T-cell (primary cell): Measurements from ENCODE around the gene DCTD. TPM values are rescaled to one million over a fixed set of nuclear protein-coding genes. Genes with fewer than 3 reads are reported as not detected.
A peak's percentile ranks its signal among the peaks of the same experiment; 100 is the strongest.

Experiments
- ATAC-seq, 4 experiments: fragments of 200-7000 bp in 3 of 4; fragments of 150-1000 bp in 1 of 4; cut with Tn5 transposase; replicated peaks in 1 of 4; 1 replicate in 3 of 4; 2 replicates in 1 of 4; pipeline ENCODE4 v1.10.0; 2021; ENCODE audit warnings: moderate library complexity in 3 of 4, mild to moderate bottlenecking in 2 of 4, moderate number of reproducible peaks in 1 of 4
- CTCF ChIA-PET, 2 donors: fragments of 300-600 bp; sonication (Branson Sonifier 250); formaldehyde crosslinking; loops; one replicate each; lab custom pipeline; 2022; ENCODE audit warnings: antibody characterized with exemption in 2 of 2; lab: Charles Lee
- POLR2A ChIA-PET, 2 donors: fragments of 300-600 bp; sonication (Branson Sonifier 250); formaldehyde crosslinking; loops; one replicate each; lab custom pipeline; 2022; ENCODE audit warnings: antibody characterized with exemption in 2 of 2; lab: Charles Lee
- DNase-seq, 35 experiments: peaks; one replicate each; pipeline versions ENCODE4 v3.0.0 to v3.0.0-alpha.2; 2013 to 2023
- H3K27ac ChIP-seq: one replicate; pipeline ENCODE4 v1.5.1; 2013; ENCODE audit warnings: low read length
- H3K27me3 ChIP-seq, 2 experiments: replicated peaks in 1 of 2; 1 replicate in 1 of 2; 2 replicates in 1 of 2; pipeline versions ENCODE4 v1.6.1 to v1.7.0; 2013; ENCODE audit warnings: low read length in 1 of 2, mixed read lengths in 1 of 2; ENCODE audit not compliant: control insufficient read depth in 2 of 2, insufficient read depth in 2 of 2; ENCODE audit errors: extremely low read depth in 1 of 2
- H3K36me3 ChIP-seq, 2 donors: 1 replicate in 1 of 2; 2 replicates in 1 of 2; pipeline versions ENCODE4 v1.6.1 to v1.7.0; 2013; ENCODE audit warnings: low read length in 1 of 2; ENCODE audit not compliant: control insufficient read depth in 2 of 2, insufficient read depth in 1 of 2; ENCODE audit errors: extremely low read depth in 1 of 2
- H3K4me1 ChIP-seq, 2 experiments: 1 replicate in 1 of 2; 2 replicates in 1 of 2; pipeline versions ENCODE4 v1.6.1 to v1.7.0; 2013; ENCODE audit warnings: low read length in 2 of 2, mixed read lengths in 1 of 2; ENCODE audit not compliant: insufficient read depth in 2 of 2, control insufficient read depth in 1 of 2; ENCODE audit errors: extremely low read depth in 1 of 2
- H3K4me3 ChIP-seq, 2 donors: 1 replicate in 1 of 2; 2 replicates in 1 of 2; pipeline versions ENCODE4 v1.5.1 to v1.7.0; 2013; ENCODE audit warnings: mild to moderate bottlenecking in 2 of 2, low read length in 1 of 2, moderate library complexity in 1 of 2; ENCODE audit not compliant: control insufficient read depth in 1 of 2; ENCODE audit errors: extremely low read depth in 1 of 2
- H3K9me3 ChIP-seq: 2 replicates; pipeline ENCODE4 v1.7.0; 2013
- H3K27ac Mint-ChIP-seq, 2 donors: one replicate each; pipeline ENCODE4 v1.8.0; 2020 to 2021; ENCODE audit warnings: mild to moderate bottlenecking in 2 of 2, mixed read lengths in 2 of 2
- H3K27me3 Mint-ChIP-seq, 2 donors: one replicate each; pipeline ENCODE4 v1.8.0; 2021 to 2022; ENCODE audit warnings: mixed read lengths in 2 of 2
- H3K36me3 Mint-ChIP-seq: one replicate; pipeline ENCODE4 v1.8.0; 2021; ENCODE audit warnings: mixed read lengths
- H3K4me1 Mint-ChIP-seq, 3 donors: one replicate each; pipeline ENCODE4 v1.8.0; 2020 to 2022; ENCODE audit warnings: mixed read lengths in 3 of 3, mild to moderate bottlenecking in 1 of 3
- H3K4me3 Mint-ChIP-seq, 3 donors: one replicate each; pipeline ENCODE4 v1.8.0; 2020 to 2022; ENCODE audit warnings: mild to moderate bottlenecking in 3 of 3, mixed read lengths in 3 of 3, moderate library complexity in 3 of 3
- H3K9me3 Mint-ChIP-seq, 3 donors: one replicate each; pipeline ENCODE4 v1.8.0; 2020 to 2022; ENCODE audit warnings: mixed read lengths in 3 of 3
- WGBS: methylation state at CpG from one replicate; pipeline ENCODE4 v1.1.5; 2013; ENCODE audit warnings: missing lambda C conversion rate; ENCODE audit not compliant: insufficient coverage; 5-methylcytosine and 5-hydroxymethylcytosine counted together
- total RNA-seq, 35 experiments: library from RNA in 6 of 35; stranded (reverse) in 6 of 35; fragments of 120-200 nt in 1 of 35; gene quantifications; one replicate each; pipeline versions ENCODE4 v1.2.1 to v1.2.4 and lab custom pipeline; 2013 to 2026

DCTD gene
- total RNA-seq, 5 donors from 2014 or later (not counting 1 experiment from before 2014, with no cell fraction given) = 55.3 to 78.7 (median 68.8) TPM

DNA sequence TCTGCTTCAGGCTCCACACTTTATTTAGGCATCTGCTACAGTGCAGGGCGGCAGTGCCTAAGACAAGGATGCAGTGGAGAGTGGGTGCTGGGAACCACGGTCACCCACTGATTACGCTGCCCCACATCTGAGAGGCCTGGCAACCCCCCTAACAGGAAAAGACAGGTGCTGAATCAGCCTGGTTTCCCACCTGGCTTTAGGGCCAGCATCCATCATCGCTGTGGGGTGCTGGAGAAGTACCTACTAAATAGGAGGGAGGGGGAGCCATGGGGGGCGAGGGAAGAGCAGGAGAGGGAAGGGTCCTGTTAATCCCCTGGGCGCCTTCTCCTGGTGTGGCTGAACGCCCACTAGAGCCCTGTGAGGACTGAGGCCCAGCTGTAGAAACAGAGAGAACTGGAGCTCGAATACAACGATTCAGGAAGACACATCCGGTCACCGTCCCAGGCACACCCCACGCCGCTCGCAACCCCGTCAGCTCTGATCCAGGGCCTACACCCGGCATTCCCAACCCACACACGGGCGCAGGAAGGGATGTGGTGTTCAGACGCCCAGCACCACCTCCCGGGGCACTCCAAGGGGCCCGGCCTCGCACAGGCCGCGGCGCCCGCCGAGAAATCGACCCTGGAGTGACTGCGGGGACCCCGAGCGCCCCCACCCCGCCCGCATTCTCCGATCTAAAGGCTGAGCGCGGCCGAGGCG, 554 bp downstream of the DCTD start:
- 2% methylated on average over 27 of the region's 38 CpGs for WGBS
- ATAC-seq = peak; percentile 16 to 29 (median 19)
- no peaks in the 10 kb centered on the region for H3K9me3 Mint-ChIP-seq

DNA sequence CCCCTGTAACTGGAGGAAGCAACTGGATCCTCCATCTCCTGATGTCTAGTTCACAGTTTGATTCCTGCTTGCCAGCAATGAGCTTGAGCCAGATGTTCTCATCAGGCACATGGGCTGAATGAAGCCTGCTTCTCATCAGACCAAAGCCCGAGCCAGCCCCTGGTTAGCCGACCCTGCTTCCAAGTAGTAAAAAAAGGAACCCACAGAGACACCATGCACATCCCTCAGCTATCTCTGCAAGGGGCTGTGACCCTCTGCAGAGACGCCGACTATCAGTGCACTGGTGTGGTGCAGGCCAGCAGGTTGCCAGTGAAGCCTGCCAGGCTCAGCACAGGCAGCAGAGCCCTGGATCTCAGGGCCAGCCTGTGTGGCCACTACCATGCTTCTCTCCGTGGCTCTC, 2.8 kb downstream of the DCTD start:
- H3K9me3 ChIP-seq = no peaks in the 10 kb centered on the region
- no peaks in the 10 kb centered on the region for H3K27me3 Mint-ChIP-seq
- WGBS = 91% methylated on average over 3 of the region's 5 CpGs
- no peak overlapping the region for H3K4me3 Mint-ChIP-seq
- no peak for DNase-seq
- H3K27ac ChIP-seq = no peak overlapping the region
- H3K36me3 Mint-ChIP-seq = peaks cover 43% of the 10 kb centered on the region
- ATAC-seq = no peak
- H3K4me1 ChIP-seq = peaks cover 14 to 31% of the 10 kb centered on the region in 2 experiments
- ChIA-PET CTCF (interaction anchor here in 1 of 2 donors (0.7 kb wide), 1 partner anchor 11 kb away, joined by 3 read pairs; no protein-coding TSS in a partner anchor), POLR2A (no interaction called here)
- no peaks in the 10 kb centered on the region for H3K27me3 ChIP-seq
- no peak overlapping the region for H3K4me3 ChIP-seq
- H3K4me1 Mint-ChIP-seq = peaks cover 52 to 61% (median 60%) of the 10 kb centered on the region in 3 donors
- H3K9me3 Mint-ChIP-seq = no peaks in the 10 kb centered on the region
- peaks cover 14 to 40% of the 10 kb centered on the region in 2 donors for H3K36me3 ChIP-seq
- peak overlapping the region in 1 of 2 donors; percentile 6 for H3K27ac Mint-ChIP-seq

More for the DNA sequence above, 554 bp downstream of the DCTD start:
- Mint-ChIP-seq H3K4me3 (peak overlapping the region; percentile 76 to 89 (median 83)), H3K27ac (peak overlapping the region; percentile 88 to 89), H3K4me1 (peaks cover 51 to 58% (median 58%) of the 10 kb centered on the region in 3 donors), H3K27me3 (no peaks in the 10 kb centered on the region), H3K36me3 (peaks cover 24% of the 10 kb centered on the region)
- H3K4me1 ChIP-seq = peaks cover 14 to 35% of the 10 kb centered on the region in 2 experiments
- peak overlapping the region; percentile 88 for H3K27ac ChIP-seq
- CTCF ChIA-PET = no interaction called here
- peaks cover 7 to 21% of the 10 kb centered on the region in 2 donors for H3K36me3 ChIP-seq
- peak in 13 of 35 experiments; percentile 3 to 46 (median 15) for DNase-seq
- peak overlapping the region; percentile 72 to 75 for H3K4me3 ChIP-seq
- no peaks in the 10 kb centered on the region for H3K9me3 ChIP-seq
- POLR2A ChIA-PET = no interaction called here
- no peaks in the 10 kb centered on the region for H3K27me3 ChIP-seq

DNA sequence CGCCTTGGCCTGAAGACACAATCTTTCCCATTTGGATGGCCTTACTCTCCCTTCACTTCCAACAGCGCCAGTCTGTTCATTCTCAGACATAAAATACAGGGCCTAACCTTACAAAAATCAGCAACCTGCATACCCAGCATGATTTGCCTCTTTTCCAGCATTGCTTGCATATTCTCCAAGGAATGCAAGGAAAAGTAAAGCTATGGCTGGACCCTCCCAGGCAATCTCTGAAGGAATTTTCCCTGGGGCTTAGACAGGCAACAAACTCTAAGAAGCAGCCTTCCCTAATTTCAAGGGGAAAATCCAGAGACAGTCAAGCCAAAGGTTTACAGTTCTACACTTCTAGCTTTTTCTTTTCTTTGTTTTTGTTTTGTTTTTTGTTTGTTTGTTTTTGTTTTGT, 3.6 kb downstream of the DCTD start:
- Histone ChIP-seq H3K4me1 (peaks cover 11 to 24% of the 10 kb centered on the region in 2 experiments), H3K36me3 (peaks cover 14 to 43% of the 10 kb centered on the region in 2 donors), H3K27me3 (no peaks in the 10 kb centered on the region), H3K9me3 (no peaks in the 10 kb centered on the region), H3K27ac (no peak overlapping the region), H3K4me3 (no peak overlapping the region)
- ChIA-PET CTCF (no interaction called here), POLR2A (no interaction called here)
- H3K9me3 Mint-ChIP-seq = no peaks in the 10 kb centered on the region
- H3K36me3 Mint-ChIP-seq = peaks cover 46% of the 10 kb centered on the region
- ATAC-seq (no peak), DNase-seq (no peak)
- WGBS = 100% methylated on average over 2 of the region's 2 CpGs
- peaks cover 47 to 58% (median 53%) of the 10 kb centered on the region in 3 donors for H3K4me1 Mint-ChIP-seq
- H3K27me3 Mint-ChIP-seq = no peaks in the 10 kb centered on the region
- no peak overlapping the region for H3K27ac Mint-ChIP-seq
- H3K4me3 Mint-ChIP-seq = no peak overlapping the region

DNA sequence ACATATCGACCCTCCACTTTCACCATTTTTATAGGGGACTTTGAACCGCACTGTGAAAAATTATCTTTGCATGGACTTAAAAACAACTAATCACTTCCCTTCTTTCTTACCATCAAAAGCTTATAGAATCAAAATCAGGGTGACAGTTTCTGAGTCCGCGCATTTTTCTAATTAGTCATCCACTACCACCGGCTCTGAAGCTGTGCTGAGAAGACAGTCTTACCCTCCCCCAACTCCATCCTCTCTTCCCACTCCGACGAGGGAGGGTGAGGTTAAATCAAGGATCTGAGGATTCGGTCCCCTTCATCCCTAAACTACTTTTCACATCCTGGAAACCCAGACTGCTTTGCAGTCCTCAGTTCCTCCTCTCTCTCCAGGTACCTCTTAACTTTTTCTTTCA, 4.2 kb downstream of the DCTD start:
- no peak overlapping the region for H3K4me3 Mint-ChIP-seq
- Histone ChIP-seq H3K27me3 (no peaks in the 10 kb centered on the region), H3K27ac (no peak overlapping the region), H3K36me3 (peaks cover 14 to 43% of the 10 kb centered on the region in 2 donors), H3K4me1 (peaks cover 6 to 18% of the 10 kb centered on the region in 2 experiments), H3K9me3 (no peaks in the 10 kb centered on the region), H3K4me3 (no peak overlapping the region)
- ChIA-PET POLR2A (no interaction called here), CTCF (no interaction called here)
- no peak overlapping the region for H3K27ac Mint-ChIP-seq
- WGBS = 100% methylated on average over 2 of the region's 8 CpGs
- peaks cover 41 to 52% (median 47%) of the 10 kb centered on the region in 3 donors for H3K4me1 Mint-ChIP-seq
- H3K9me3 Mint-ChIP-seq = no peaks in the 10 kb centered on the region
- ATAC-seq (no peak), DNase-seq (no peak)
- H3K27me3 Mint-ChIP-seq = no peaks in the 10 kb centered on the region
- peaks cover 46% of the 10 kb centered on the region for H3K36me3 Mint-ChIP-seq

GRCh38 chr4:182908124-182908523, 9.1 kb downstream of the DCTD start:
- Histone ChIP-seq H3K27me3 (no peaks in the 10 kb centered on the region), H3K4me1 (no peaks in the 10 kb centered on the region), H3K27ac (no peak overlapping the region), H3K36me3 (peaks cover 7 to 58% of the 10 kb centered on the region in 2 donors), H3K9me3 (no peaks in the 10 kb centered on the region), H3K4me3 (no peak overlapping the region)
- H3K27ac Mint-ChIP-seq = peak overlapping the region in 1 of 2 donors; percentile 16
- H3K36me3 Mint-ChIP-seq = peaks cover 72% of the 10 kb centered on the region
- CTCF ChIA-PET = interaction anchor here (0.7 to 1.5 kb wide), 4 partner anchors 14 to 163 kb away, joined by 3 to 9 read pairs (median 4); no protein-coding TSS in a partner anchor
- no peak overlapping the region for H3K4me3 Mint-ChIP-seq
- H3K4me1 Mint-ChIP-seq = peaks cover 24 to 32% (median 29%) of the 10 kb centered on the region in 3 donors
- POLR2A ChIA-PET = no interaction called here
- H3K27me3 Mint-ChIP-seq = no peaks in the 10 kb centered on the region
- WGBS = 83% methylated on average over 2 of the region's 3 CpGs
- no peaks in the 10 kb centered on the region for H3K9me3 Mint-ChIP-seq
- DNase-seq = no peak
- ATAC-seq = no peak

GRCh38 chr4:182907396-182907795, 9.8 kb downstream of the DCTD start:
- H3K4me1 ChIP-seq = no peaks in the 10 kb centered on the region
- H3K27me3 Mint-ChIP-seq = no peaks in the 10 kb centered on the region
- peaks cover 19 to 26% (median 22%) of the 10 kb centered on the region in 3 donors for H3K4me1 Mint-ChIP-seq
- 100% methylated on average over 2 of the region's 8 CpGs for WGBS
- DNase-seq = no peak
- no peaks in the 10 kb centered on the region for H3K9me3 ChIP-seq
- H3K4me3 Mint-ChIP-seq = no peak overlapping the region
- no peak overlapping the region for H3K27ac ChIP-seq
- H3K27ac Mint-ChIP-seq = no peak overlapping the region
- ChIA-PET POLR2A (no interaction called here), CTCF (no interaction called here)
- no peak for ATAC-seq
- no peaks in the 10 kb centered on the region for H3K27me3 ChIP-seq
- no peaks in the 10 kb centered on the region for H3K9me3 Mint-ChIP-seq
- H3K36me3 Mint-ChIP-seq = peaks cover 69% of the 10 kb centered on the region
- peaks cover 7 to 59% of the 10 kb centered on the region in 2 donors for H3K36me3 ChIP-seq
- no peak overlapping the region for H3K4me3 ChIP-seq
